Activated T-cell treated with anti-CD3 and anti-CD28 coated beads, Interleukin-2, amount 50 U/mL, for 24 hours (primary cell): ENCODE measurements around the gene RNF8.
"Not testable (repeated sequence)": the region's sequence is repeated elsewhere in the genome, so short reads cannot be mapped to it uniquely, and the experiment has no call there.

ENCODE experiments used
- DNase-seq: peaks from one replicate; pipeline ENCODE4 v3.0.0-alpha.2; 2020
- H3K27ac Mint-ChIP-seq: 2 replicates; pipeline ENCODE4 v1.8.0; 2020; ENCODE audit warnings: mild to moderate bottlenecking, mixed read lengths
- H3K27me3 Mint-ChIP-seq: 2 replicates; pipeline ENCODE4 v1.8.0; 2020; ENCODE audit warnings: mixed read lengths
- H3K36me3 Mint-ChIP-seq: 2 replicates; pipeline ENCODE4 v1.8.0; 2020; ENCODE audit warnings: low read depth, mixed read lengths
- H3K4me1 Mint-ChIP-seq: 2 replicates; pipeline ENCODE4 v1.8.0; 2020; ENCODE audit warnings: low read depth, mixed read lengths
- H3K4me3 Mint-ChIP-seq: 2 replicates; pipeline ENCODE4 v1.8.0; 2020; ENCODE audit warnings: mild to moderate bottlenecking, moderate library complexity, mixed read lengths
- H3K9me3 Mint-ChIP-seq: 2 replicates; pipeline ENCODE4 v1.8.0; 2020; ENCODE audit warnings: mixed read lengths

The RNF8 gene

GRCh38 chr6:37338745-37339255 is 15.0 kb upstream of the RNF8 start:
- Mint-ChIP-seq H3K9me3 (no peaks in the 10 kb centered on the region), H3K4me1 (no peaks in the 10 kb centered on the region), H3K27me3 (peaks cover 2% of the 10 kb centered on the region), H3K4me3 (no peak overlapping the region), H3K27ac (no peak overlapping the region), H3K36me3 (no peaks in the 10 kb centered on the region)
- no peak for DNase-seq

GRCh38 chr6:37339741-37340638 is 13.8 kb upstream of the RNF8 start:
- H3K4me3 Mint-ChIP-seq = no peak overlapping the region
- H3K27ac Mint-ChIP-seq = no peak overlapping the region
- no peaks in the 10 kb centered on the region for H3K36me3 Mint-ChIP-seq
- H3K4me1 Mint-ChIP-seq = no peaks in the 10 kb centered on the region
- no peak for DNase-seq
- H3K9me3 Mint-ChIP-seq = no peaks in the 10 kb centered on the region
- peaks cover 8% of the 10 kb centered on the region for H3K27me3 Mint-ChIP-seq

- no peak for DNase-seq
- no peaks in the 10 kb centered on the region for H3K36me3 Mint-ChIP-seq
- H3K4me1 Mint-ChIP-seq = no peaks in the 10 kb centered on the region
- H3K27ac Mint-ChIP-seq = no peak overlapping the region
- H3K27me3 Mint-ChIP-seq = peaks cover 8% of the 10 kb centered on the region
- H3K9me3 Mint-ChIP-seq = no peaks in the 10 kb centered on the region
- no peak overlapping the region for H3K4me3 Mint-ChIP-seq
Observed at GRCh38 chr6:37340639-37340943, 13.2 kb upstream of the RNF8 start.

GRCh38 chr6:37343248-37343647 is 10.5 kb upstream of the RNF8 start:
- no peaks in the 10 kb centered on the region for H3K36me3 Mint-ChIP-seq
- no peak overlapping the region for H3K27ac Mint-ChIP-seq
- no peak overlapping the region for H3K4me3 Mint-ChIP-seq
- H3K27me3 Mint-ChIP-seq = peaks cover 16% of the 10 kb centered on the region
- H3K9me3 Mint-ChIP-seq = no peaks in the 10 kb centered on the region
- no peak for DNase-seq
- no peaks in the 10 kb centered on the region for H3K4me1 Mint-ChIP-seq

GRCh38 chr6:37344308-37344707 is 9.5 kb upstream of the RNF8 start:
- H3K27ac Mint-ChIP-seq = no peak overlapping the region

GRCh38 chr6:37345804-37346203 is 8.0 kb upstream of the RNF8 start:
- not testable (repeated sequence) for H3K4me3 Mint-ChIP-seq, H3K4me1 Mint-ChIP-seq, DNase-seq, H3K9me3 Mint-ChIP-seq, H3K36me3 Mint-ChIP-seq, H3K27ac Mint-ChIP-seq
- H3K27me3 Mint-ChIP-seq = peaks cover 16% of the 10 kb centered on the region

More at GRCh38 chr6:37344308-37344707, 9.5 kb upstream of the RNF8 start:
- H3K36me3 Mint-ChIP-seq = no peaks in the 10 kb centered on the region
- H3K9me3 Mint-ChIP-seq = no peaks in the 10 kb centered on the region
- peaks cover 16% of the 10 kb centered on the region for H3K27me3 Mint-ChIP-seq
- no peak overlapping the region for H3K4me3 Mint-ChIP-seq
- no peaks in the 10 kb centered on the region for H3K4me1 Mint-ChIP-seq
- no peak for DNase-seq

- no peaks in the 10 kb centered on the region for H3K4me1 Mint-ChIP-seq
- H3K36me3 Mint-ChIP-seq = no peaks in the 10 kb centered on the region
- H3K27ac Mint-ChIP-seq = no peak overlapping the region
- peaks cover 16% of the 10 kb centered on the region for H3K27me3 Mint-ChIP-seq
- no peaks in the 10 kb centered on the region for H3K9me3 Mint-ChIP-seq
- DNase-seq = no peak
- H3K4me3 Mint-ChIP-seq = no peak overlapping the region
Observed at GRCh38 chr6:37347177-37347576, 6.6 kb upstream of the RNF8 start.

GRCh38 chr6:37347670-37348111 is 6.1 kb upstream of the RNF8 start:
- no peaks in the 10 kb centered on the region for H3K36me3 Mint-ChIP-seq
- no peak overlapping the region for H3K4me3 Mint-ChIP-seq
- H3K27ac Mint-ChIP-seq = no peak overlapping the region

GRCh38 chr6:37351027-37351426 is 2.8 kb upstream of the RNF8 start:
- Mint-ChIP-seq H3K9me3 (no peaks in the 10 kb centered on the region), H3K27me3 (peaks cover 6% of the 10 kb centered on the region), H3K27ac (no peak overlapping the region), H3K4me3 (no peak overlapping the region), H3K36me3 (peaks cover 12% of the 10 kb centered on the region), H3K4me1 (peaks cover 21% of the 10 kb centered on the region)
- no peak for DNase-seq

More at GRCh38 chr6:37347670-37348111, 6.1 kb upstream of the RNF8 start:
- Mint-ChIP-seq H3K9me3 (no peaks in the 10 kb centered on the region), H3K4me1 (peaks cover 2% of the 10 kb centered on the region), H3K27me3 (peaks cover 16% of the 10 kb centered on the region)
- no peak for DNase-seq

GRCh38 chr6:37352384-37352783 is 1.4 kb upstream of the RNF8 start:
- Mint-ChIP-seq H3K9me3 (no peaks in the 10 kb centered on the region), H3K27ac (no peak overlapping the region), H3K27me3 (no peaks in the 10 kb centered on the region), H3K36me3 (peaks cover 12% of the 10 kb centered on the region), H3K4me1 (peaks cover 27% of the 10 kb centered on the region), H3K4me3 (no peak overlapping the region)
- DNase-seq = no peak

- peaks cover 38% of the 10 kb centered on the region for H3K4me1 Mint-ChIP-seq
- no peaks in the 10 kb centered on the region for H3K9me3 Mint-ChIP-seq
- peak; percentile 49 for DNase-seq
- peak overlapping the region; percentile 95 for H3K27ac Mint-ChIP-seq
- H3K27me3 Mint-ChIP-seq = no peaks in the 10 kb centered on the region
- peak overlapping the region; percentile 95 for H3K4me3 Mint-ChIP-seq
- H3K36me3 Mint-ChIP-seq = peaks cover 18% of the 10 kb centered on the region
Observed at GRCh38 chr6:37354526-37355384, 972 bp downstream of the RNF8 start.

GRCh38 chr6:37357288-37357687 is 3.5 kb downstream of the RNF8 start:
- H3K9me3 Mint-ChIP-seq = no peaks in the 10 kb centered on the region
- DNase-seq = no peak
- peaks cover 38% of the 10 kb centered on the region for H3K4me1 Mint-ChIP-seq
- H3K27ac Mint-ChIP-seq = no peak overlapping the region
- no peak overlapping the region for H3K4me3 Mint-ChIP-seq
- peaks cover 40% of the 10 kb centered on the region for H3K36me3 Mint-ChIP-seq
- no peaks in the 10 kb centered on the region for H3K27me3 Mint-ChIP-seq

GRCh38 chr6:37357860-37358259 is 4.1 kb downstream of the RNF8 start:
- peaks cover 37% of the 10 kb centered on the region for H3K4me1 Mint-ChIP-seq
- H3K9me3 Mint-ChIP-seq = no peaks in the 10 kb centered on the region
- no peak overlapping the region for H3K27ac Mint-ChIP-seq

GRCh38 chr6:37359039-37359438 is 5.3 kb downstream of the RNF8 start:
- peaks cover 31% of the 10 kb centered on the region for H3K4me1 Mint-ChIP-seq
- DNase-seq = no peak
- H3K9me3 Mint-ChIP-seq = no peaks in the 10 kb centered on the region
- no peaks in the 10 kb centered on the region for H3K27me3 Mint-ChIP-seq
- H3K36me3 Mint-ChIP-seq = peaks cover 51% of the 10 kb centered on the region
- H3K27ac Mint-ChIP-seq = no peak overlapping the region
- no peak overlapping the region for H3K4me3 Mint-ChIP-seq

More at GRCh38 chr6:37357860-37358259, 4.1 kb downstream of the RNF8 start:
- Mint-ChIP-seq H3K27me3 (no peaks in the 10 kb centered on the region), H3K36me3 (peaks cover 45% of the 10 kb centered on the region), H3K4me3 (no peak overlapping the region)
- DNase-seq = no peak
